Brain pericyte (primary cell): ENCODE data around the gene NCAM1.
"Not testable (repeated sequence)": the region's sequence is repeated elsewhere in the genome, so short reads cannot be mapped to it uniquely, and the experiment has no call there.

Experiments used
- DNase-seq: peaks from one replicate; pipeline ENCODE4 v3.0.0-alpha.2; 2012; ENCODE audit warnings: low read depth, low spot score

NCAM1 gene

GRCh38 chr11:113021111-113021510 is 59.9 kb downstream of the NCAM1 start:
- no peak for DNase-seq

GRCh38 chr11:113022262-113022661 is 61.0 kb downstream of the NCAM1 start:
- no peak for DNase-seq

- DNase-seq = no peak
Observed at GRCh38 chr11:113023228-113023627, 62.0 kb downstream of the NCAM1 start.

- DNase-seq = no peak
Observed at GRCh38 chr11:113023986-113024385, 62.8 kb downstream of the NCAM1 start.

GRCh38 chr11:113026778-113027177 is 65.6 kb downstream of the NCAM1 start:
- no peak for DNase-seq

- DNase-seq = no peak
Observed at GRCh38 chr11:113034576-113034975, 73.4 kb downstream of the NCAM1 start.

GRCh38 chr11:113035708-113036107 is 74.5 kb downstream of the NCAM1 start:
- no peak for DNase-seq

- no peak for DNase-seq
Observed at GRCh38 chr11:113043698-113044097, 82.5 kb downstream of the NCAM1 start.

- DNase-seq = no peak
Observed at GRCh38 chr11:113045146-113045545, 83.9 kb downstream of the NCAM1 start.

GRCh38 chr11:113046866-113047265 is 85.6 kb downstream of the NCAM1 start:
- no peak for DNase-seq

- DNase-seq = no peak
Observed at GRCh38 chr11:113048820-113049768, 87.9 kb downstream of the NCAM1 start.

GRCh38 chr11:113053042-113053441 is 91.8 kb downstream of the NCAM1 start:
- not testable (repeated sequence) for DNase-seq

- DNase-seq = no peak
Observed at GRCh38 chr11:113057038-113057437, 95.8 kb downstream of the NCAM1 start.

- no peak for DNase-seq
Observed at GRCh38 chr11:113059548-113059947, 98.3 kb downstream of the NCAM1 start.

GRCh38 chr11:113065330-113065729 is 104.1 kb downstream of the NCAM1 start:
- no peak for DNase-seq

- no peak for DNase-seq
Observed at GRCh38 chr11:113072237-113072858, 111.1 kb downstream of the NCAM1 start.

- DNase-seq = no peak
Observed at GRCh38 chr11:113073290-113073953, 112.2 kb downstream of the NCAM1 start.

GRCh38 chr11:113075586-113076095 is 114.4 kb downstream of the NCAM1 start:
- DNase-seq = no peak

- no peak for DNase-seq
Observed at GRCh38 chr11:113077379-113077778, 116.2 kb downstream of the NCAM1 start.

GRCh38 chr11:113082341-113082955 is 121.2 kb downstream of the NCAM1 start:
- no peak for DNase-seq

- DNase-seq = no peak
Observed at GRCh38 chr11:113083571-113083970, 122.4 kb downstream of the NCAM1 start.

GRCh38 chr11:113084297-113084696 is 123.1 kb downstream of the NCAM1 start:
- no peak for DNase-seq
